BJ (cell line): ENCODE measurements around the gene ADRA2B. TPM values are rescaled to one million over a fixed set of nuclear protein-coding genes. Genes with fewer than 3 reads are reported as not detected.

Experiments used
- CTCF ChIA-PET: fragments of 350-600 bp; formaldehyde crosslinking; extraction: SDS; loops from one replicate; lab custom pipeline; 2021; ENCODE audit warnings: antibody characterized with exemption, inconsistent platforms; lab: Yijun Ruan, JAX
- POLR2A ChIA-PET: fragments of 300-600 bp; sonication (Branson Sonifier 250); formaldehyde crosslinking; extraction: SDS; loops from one replicate; lab custom pipeline; 2021; ENCODE audit warnings: antibody characterized with exemption; lab: Charles Lee
- DNase-seq: peaks from one replicate; pipeline ENCODE4 v3.0.0-alpha.2; 2011; ENCODE audit warnings: low read depth
- H3K27me3 ChIP-seq: 2 replicates; pipeline ENCODE4 v1.6.0; 2011; ENCODE audit warnings: low read length; ENCODE audit not compliant: control insufficient read depth, insufficient read depth
- H3K36me3 ChIP-seq: 2 replicates; pipeline ENCODE4 v1.5.1; 2011; ENCODE audit warnings: low read length; ENCODE audit not compliant: control insufficient read depth, insufficient read depth
- H3K4me3 ChIP-seq: 2 replicates; pipeline ENCODE4 v1.5.1; 2011; ENCODE audit warnings: low read depth, mild to moderate bottlenecking, control low read depth, low read length
- polyA plus RNA-seq: library from polyadenylated mRNA; depleted of rRNA; stranded (reverse); fragments of >200 nt; gene quantifications from 2 replicates; pipeline ENCODE4 v1.2.3, GENCODE V29; 2011
- TF ChIP-seq, protein P1 (sequence below): IDR thresholded peaks from 2 replicates; pipeline ENCODE4 v1.5.1; 2011; ENCODE audit warnings: low read depth, mild to moderate bottlenecking, control low read depth, inconsistent platforms, low read length, moderate library complexity; ENCODE audit not compliant: insufficient read depth

The ADRA2B gene
- polyA plus RNA-seq, 1 experiment: not detected

DNA sequence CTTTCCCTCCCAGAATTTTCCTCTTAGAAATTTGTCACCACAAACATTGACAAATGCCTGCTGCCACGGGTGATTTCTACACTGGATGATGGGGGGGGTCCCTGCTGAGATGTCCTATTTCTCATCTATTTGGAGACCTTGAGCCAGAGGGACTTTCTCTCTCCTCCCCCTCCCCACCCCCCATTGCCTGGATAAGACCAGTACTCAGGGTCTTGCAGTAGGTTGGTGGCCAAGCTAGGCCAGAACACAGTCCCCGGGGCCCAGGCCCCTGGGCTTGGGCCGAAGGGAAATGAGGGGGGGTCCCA lies 29.4 kb upstream of the ADRA2B start:
- Histone ChIP-seq H3K36me3 (no peaks in the 10 kb centered on the region), H3K27me3 (no peaks in the 10 kb centered on the region), H3K4me3 (no peak overlapping the region)
- CTCF ChIA-PET: no interaction called here
- TF ChIP-seq, protein P1, sequence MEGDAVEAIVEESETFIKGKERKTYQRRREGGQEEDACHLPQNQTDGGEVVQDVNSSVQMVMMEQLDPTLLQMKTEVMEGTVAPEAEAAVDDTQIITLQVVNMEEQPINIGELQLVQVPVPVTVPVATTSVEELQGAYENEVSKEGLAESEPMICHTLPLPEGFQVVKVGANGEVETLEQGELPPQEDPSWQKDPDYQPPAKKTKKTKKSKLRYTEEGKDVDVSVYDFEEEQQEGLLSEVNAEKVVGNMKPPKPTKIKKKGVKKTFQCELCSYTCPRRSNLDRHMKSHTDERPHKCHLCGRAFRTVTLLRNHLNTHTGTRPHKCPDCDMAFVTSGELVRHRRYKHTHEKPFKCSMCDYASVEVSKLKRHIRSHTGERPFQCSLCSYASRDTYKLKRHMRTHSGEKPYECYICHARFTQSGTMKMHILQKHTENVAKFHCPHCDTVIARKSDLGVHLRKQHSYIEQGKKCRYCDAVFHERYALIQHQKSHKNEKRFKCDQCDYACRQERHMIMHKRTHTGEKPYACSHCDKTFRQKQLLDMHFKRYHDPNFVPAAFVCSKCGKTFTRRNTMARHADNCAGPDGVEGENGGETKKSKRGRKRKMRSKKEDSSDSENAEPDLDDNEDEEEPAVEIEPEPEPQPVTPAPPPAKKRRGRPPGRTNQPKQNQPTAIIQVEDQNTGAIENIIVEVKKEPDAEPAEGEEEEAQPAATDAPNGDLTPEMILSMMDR: no peak
- POLR2A ChIA-PET: no interaction called here
- DNase-seq: no peak

DNA sequence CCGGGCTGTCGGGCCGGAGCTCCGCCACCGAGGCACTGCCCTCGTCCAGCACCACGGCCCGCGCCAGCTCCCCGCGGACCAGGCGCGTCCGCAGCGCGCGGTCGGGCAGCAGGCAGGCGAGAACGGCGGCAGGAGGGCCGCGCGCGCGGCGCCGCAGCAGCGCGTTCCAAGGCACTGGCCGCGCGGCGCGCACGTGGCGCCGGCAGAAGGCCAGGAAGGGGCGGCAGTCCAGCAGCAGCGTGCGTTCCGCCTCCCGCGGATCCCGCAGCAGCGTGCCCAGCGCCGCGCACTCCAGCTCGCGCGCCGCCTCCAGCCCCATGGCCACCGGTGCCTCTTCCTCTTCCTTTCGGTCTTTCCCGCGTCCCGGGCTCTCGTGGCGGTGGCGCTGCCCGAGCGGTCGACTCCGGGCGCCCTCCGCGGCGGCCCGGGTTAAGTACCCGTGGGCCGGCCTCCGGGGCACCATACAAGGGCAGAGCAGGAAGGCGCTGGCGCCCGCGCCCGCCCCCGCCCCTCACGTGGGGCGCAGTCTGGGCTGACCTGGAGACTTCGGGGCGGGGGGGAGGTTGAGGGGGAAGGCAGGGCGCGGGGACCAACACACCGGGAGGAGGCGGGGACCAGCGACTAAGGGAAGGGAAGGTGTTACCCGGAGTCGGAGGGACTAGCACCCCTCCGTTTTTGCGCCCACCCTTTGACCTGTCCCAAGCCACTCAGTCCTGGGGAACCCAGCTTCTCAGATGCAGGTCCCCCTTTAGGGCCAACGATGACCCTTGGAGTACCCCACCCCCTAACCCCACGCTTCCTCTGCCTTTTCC lies 28.9 kb upstream of the ADRA2B start, which contains the start of gene DUSP2:
Gene DUSP2 (minus strand): TSS at position 405 of the 812 bp plus-strand sequence. CDS start 86 bp downstream, at position 319.
- Histone ChIP-seq H3K36me3 (no peaks in the 10 kb centered on the region), H3K27me3 (no peaks in the 10 kb centered on the region), H3K4me3 (peak within 1 kb of the TSS; percentile 57)
- TF ChIP-seq, protein P1: no peak
- CTCF ChIA-PET: interaction anchor here (1.0 kb wide), 1 partner anchor 64 kb away, joined by 3 read pairs; the partner anchor contains the start of gene STARD7
- POLR2A ChIA-PET: interaction anchor here (0.6 kb wide), 1 partner anchor 48 kb away, joined by 4 read pairs; no protein-coding TSS in a partner anchor
- DNase-seq: no peak

DNA sequence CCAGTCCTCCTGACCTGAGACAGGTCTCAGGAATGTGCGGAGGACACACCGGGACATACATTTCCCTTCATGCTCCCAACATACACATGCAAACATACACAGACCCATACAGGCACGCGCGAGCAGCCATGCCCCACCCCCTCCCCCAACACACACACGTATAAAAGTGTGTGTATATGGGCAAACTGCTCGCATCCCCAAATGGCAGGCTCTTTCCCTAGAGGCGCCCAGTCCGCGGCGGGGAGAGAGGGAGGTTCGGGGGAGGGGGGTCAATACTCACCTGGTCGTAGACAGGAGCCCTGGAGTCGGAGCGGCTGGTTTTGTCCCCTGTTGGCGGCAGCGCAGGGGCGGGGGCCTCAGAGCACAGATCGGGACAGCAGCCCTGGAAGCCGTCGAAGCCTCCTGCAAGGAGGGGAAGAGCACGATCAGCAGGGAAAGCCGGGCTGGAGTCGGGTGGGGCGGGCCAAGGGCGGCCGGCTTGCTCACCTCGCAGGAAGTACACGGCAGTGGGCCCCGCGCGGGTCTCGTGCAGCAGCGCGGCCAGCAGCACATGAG lies 28.2 kb upstream of the ADRA2B start:
- TF ChIP-seq, protein P1: no peak
- H3K4me3 ChIP-seq: peak overlapping the region; percentile 57
- H3K27me3 ChIP-seq: no peaks in the 10 kb centered on the region
- ChIA-PET POLR2A (interaction anchor here (0.6 kb wide), 1 partner anchor 48 kb away, joined by 4 read pairs; no protein-coding TSS in a partner anchor), CTCF (interaction anchor here (1.0 to 2.0 kb wide), 3 partner anchors 65 to 152 kb away, joined by 3 to 5 read pairs (median 4); partner anchors contain the start of gene STARD7)
- no peaks in the 10 kb centered on the region for H3K36me3 ChIP-seq
- DNase-seq: no peak

DNA sequence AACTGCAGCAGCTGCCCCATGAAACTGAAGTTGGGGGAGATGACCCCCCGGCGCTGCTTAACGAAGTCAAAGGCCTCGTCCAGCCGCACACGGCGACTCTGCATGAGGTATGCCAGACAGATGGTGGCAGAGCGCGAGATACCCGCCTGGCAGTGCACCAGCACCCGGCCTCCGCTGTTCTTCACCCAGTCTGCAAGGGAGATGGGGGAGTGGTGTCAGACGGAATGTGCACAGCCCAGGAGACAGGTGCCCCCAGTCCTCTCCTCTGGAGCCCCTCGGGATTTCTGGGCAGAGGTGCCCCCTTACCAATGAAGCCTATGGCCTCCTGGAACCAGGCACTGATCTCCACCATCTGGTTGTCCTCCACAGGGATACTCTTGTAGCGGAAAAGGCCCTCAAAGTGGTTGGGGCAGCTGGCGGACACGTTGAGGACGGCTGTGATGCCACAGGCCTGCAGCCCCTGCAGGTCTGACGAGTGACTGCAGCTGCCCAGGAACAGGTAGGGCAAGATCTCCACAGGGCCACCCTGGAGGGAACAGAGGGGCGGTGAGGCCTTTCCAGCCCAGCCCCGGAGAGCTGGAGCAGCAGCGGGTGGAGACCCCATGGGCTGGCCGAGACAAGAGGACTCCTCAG lies 27.6 kb upstream of the ADRA2B start:
- no peaks in the 10 kb centered on the region for H3K36me3 ChIP-seq
- ChIA-PET CTCF (interaction anchor here (1.0 to 2.0 kb wide), 3 partner anchors 9 to 151 kb away, joined by 4 to 5 read pairs (median 4); no protein-coding TSS in a partner anchor), POLR2A (no interaction called here)
- TF ChIP-seq, protein P1: no peak
- H3K27me3 ChIP-seq: no peaks in the 10 kb centered on the region
- H3K4me3 ChIP-seq: peak overlapping the region; percentile 57
- DNase-seq: no peak
